Duodenal mucosa (tissue), 2 donors: ENCODE measurements around the gene CYP2W1.

Source experiments
- H3K27ac ChIP-seq: one replicate; pipeline ENCODE4 v1.7.0; 2013; ENCODE audit warnings: low read depth, low read length
- H3K27me3 ChIP-seq, 2 donors: one replicate each; pipeline ENCODE4 v1.7.0; 2013; ENCODE audit warnings: low read length in 2 of 2, control low read depth in 1 of 2; ENCODE audit not compliant: insufficient read depth in 2 of 2, control insufficient read depth in 1 of 2
- H3K36me3 ChIP-seq, 2 donors: one replicate each; pipeline ENCODE4 v1.7.0; 2013; ENCODE audit warnings: low read length in 2 of 2, control low read depth in 1 of 2; ENCODE audit not compliant: insufficient read depth in 2 of 2, control insufficient read depth in 1 of 2
- H3K4me1 ChIP-seq, 2 donors: one replicate each; pipeline ENCODE4 v1.7.0; 2013; ENCODE audit warnings: low read length in 2 of 2, control low read depth in 1 of 2; ENCODE audit not compliant: insufficient read depth in 2 of 2, control insufficient read depth in 1 of 2
- H3K4me3 ChIP-seq, 2 donors: one replicate each; pipeline ENCODE4 v1.7.0; 2013; ENCODE audit warnings: low read length in 2 of 2, low read depth in 1 of 2
- H3K9ac ChIP-seq, 2 donors: one replicate each; pipeline ENCODE4 v1.7.0; 2013; ENCODE audit warnings: low read length in 2 of 2, low read depth in 1 of 2
- H3K9me3 ChIP-seq, 2 donors: one replicate each; pipeline ENCODE4 v1.7.0; 2013; ENCODE audit warnings: low read length in 2 of 2, control low read depth in 1 of 2; ENCODE audit not compliant: control insufficient read depth in 1 of 2

CYP2W1 gene

DNA sequence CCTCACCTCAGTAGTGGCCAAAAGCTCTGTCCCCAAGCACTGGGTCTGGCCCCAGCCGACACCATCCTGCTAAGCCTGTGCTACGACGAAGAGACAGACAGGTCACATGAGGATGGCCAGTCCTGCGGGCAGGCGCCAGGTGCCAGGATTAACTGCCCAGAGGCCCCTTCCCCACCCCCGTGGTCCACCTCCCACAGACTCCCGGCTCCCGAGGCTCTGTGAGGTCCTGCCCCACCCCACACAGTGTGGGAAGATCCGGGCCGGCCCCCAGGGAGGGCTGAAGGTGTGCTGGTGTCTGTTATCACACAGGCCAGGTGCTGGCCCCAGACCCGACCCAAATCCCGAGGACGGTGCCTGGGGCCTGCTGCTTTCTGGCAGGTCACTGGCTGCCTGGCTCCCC lies 27.2 kb downstream of the CYP2W1 start:
- Histone ChIP-seq H3K4me1 (no peaks in the 10 kb centered on the region), H3K9me3 (no peaks in the 10 kb centered on the region), H3K4me3 (no peak overlapping the region), H3K9ac (no peak overlapping the region), H3K36me3 (peaks cover 0 to 13% of the 10 kb centered on the region in 2 donors), H3K27ac (no peak overlapping the region), H3K27me3 (no peaks in the 10 kb centered on the region)

DNA sequence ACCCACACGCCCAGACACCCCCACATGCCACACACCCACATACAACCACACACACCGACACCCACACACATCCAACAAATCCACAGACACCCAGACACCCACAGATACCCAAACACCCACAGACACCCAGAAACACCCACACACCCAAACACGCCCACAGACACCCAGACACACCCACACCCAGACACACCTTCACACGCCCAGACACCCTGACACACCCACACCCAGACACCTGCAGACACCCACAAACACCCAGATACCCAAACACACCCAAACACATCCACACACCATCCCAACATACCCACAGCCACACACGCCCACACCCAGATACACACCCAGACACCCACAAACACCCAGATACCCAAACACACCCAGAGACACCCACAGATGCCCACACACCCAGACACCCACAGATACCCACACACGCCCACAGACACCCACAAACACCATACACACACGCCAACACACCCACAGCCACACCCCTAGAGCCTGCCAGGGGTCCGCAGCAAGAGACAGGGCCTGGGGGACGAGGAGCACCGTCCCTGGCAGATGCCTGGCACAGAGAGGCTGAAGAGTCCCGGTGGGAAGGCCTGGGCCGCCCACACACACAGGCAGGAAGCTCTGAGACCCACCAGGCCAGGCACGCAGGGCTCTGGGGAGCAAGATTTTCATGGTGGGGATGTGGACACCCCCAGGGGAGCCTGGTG lies 28.5 kb downstream of the CYP2W1 start:
- Histone ChIP-seq H3K27me3 (no peaks in the 10 kb centered on the region), H3K9ac (no peak overlapping the region), H3K27ac (no peak overlapping the region)

DNA sequence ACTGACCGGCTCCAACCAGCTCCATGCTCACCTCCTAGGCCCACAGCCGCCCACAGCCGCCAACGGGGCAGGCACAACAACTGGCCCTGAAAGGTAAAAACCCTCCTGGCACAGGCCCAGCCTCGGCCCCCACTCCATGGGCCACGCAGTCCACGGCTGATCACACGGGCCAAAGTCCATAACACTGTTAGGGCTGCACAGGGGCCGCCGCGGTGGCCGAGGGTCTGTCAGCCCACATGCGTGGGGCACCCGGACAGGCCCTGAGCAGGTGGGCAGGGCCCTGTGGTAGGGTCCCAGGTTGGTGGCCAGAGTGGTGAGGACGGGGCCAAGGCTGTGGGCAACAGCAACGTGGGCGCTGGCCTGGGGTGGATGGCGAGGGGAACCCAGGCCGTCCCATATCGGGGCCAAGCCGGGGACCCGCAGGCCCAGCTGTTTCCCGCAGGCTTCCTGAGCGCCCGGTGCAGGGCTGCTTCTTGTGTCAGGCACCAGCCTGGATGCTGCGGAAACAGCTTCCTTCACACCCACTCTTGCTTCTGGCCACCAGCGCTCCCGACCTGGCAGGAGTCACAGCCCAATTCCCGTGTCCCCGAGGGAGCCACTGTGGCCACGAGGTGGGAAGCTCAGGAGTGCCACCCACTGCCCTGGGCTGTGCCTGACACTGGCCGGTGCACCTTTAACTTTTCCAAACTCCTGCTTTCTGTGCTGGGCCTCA lies 29.2 kb downstream of the CYP2W1 start:
- Histone ChIP-seq H3K27me3 (no peaks in the 10 kb centered on the region), H3K27ac (no peak overlapping the region), H3K36me3 (peaks cover 0 to 13% of the 10 kb centered on the region in 2 donors), H3K9ac (no peak overlapping the region), H3K4me1 (no peaks in the 10 kb centered on the region), H3K9me3 (no peaks in the 10 kb centered on the region), H3K4me3 (no peak overlapping the region)

More for the DNA sequence above, 28.5 kb downstream of the CYP2W1 start:
- no peaks in the 10 kb centered on the region for H3K9me3 ChIP-seq
- H3K4me1 ChIP-seq: no peaks in the 10 kb centered on the region
- no peak overlapping the region for H3K4me3 ChIP-seq
- peaks cover 0 to 13% of the 10 kb centered on the region in 2 donors for H3K36me3 ChIP-seq

DNA sequence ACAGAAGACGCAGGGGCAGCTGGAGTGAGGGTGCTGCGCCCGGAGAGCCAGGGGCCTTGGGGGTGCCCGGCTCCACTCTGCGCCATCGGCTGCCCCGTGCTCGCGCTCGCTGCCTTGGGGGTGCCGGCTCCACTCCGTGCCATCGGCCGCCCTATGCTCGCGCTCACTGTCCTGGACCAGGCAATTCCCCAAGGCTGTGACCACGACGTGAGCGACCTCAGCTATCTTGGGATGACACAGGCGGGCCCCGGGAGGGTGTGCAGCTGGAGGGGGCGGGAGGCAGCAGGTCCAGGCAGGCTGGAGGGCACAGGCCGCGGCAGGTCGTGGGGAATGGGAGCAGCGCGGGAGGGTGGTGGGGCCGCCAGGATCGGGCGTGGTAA lies 29.7 kb downstream of the CYP2W1 start:
- H3K9ac ChIP-seq: no peak overlapping the region
- no peak overlapping the region for H3K4me3 ChIP-seq
- no peaks in the 10 kb centered on the region for H3K27me3 ChIP-seq
- no peak overlapping the region for H3K27ac ChIP-seq
- no peaks in the 10 kb centered on the region for H3K4me1 ChIP-seq
- no peaks in the 10 kb centered on the region for H3K9me3 ChIP-seq
- H3K36me3 ChIP-seq: peaks cover 0 to 13% of the 10 kb centered on the region in 2 donors

DNA sequence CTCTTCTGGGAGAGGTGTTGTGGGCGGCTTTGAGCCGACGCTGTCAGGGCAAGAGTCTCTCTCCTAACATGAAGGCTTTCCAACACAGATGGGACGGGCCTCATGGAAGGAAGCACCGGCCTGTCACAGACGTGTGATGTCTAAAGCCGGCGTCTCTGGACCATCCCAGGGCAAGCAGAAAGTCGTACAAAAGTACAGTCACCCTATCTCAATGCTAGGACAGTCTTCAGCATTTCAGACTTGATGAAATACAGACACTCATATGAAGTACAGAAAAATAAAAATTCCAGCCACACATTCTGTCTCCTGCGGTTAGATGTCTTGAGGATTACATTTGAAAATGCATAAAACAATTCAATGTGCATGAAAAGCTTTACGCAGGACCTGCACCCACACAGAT lies 30.6 kb downstream of the CYP2W1 start:
- Histone ChIP-seq H3K36me3 (peaks cover 0 to 15% of the 10 kb centered on the region in 2 donors), H3K27ac (no peak overlapping the region), H3K9me3 (no peaks in the 10 kb centered on the region), H3K9ac (no peak overlapping the region), H3K27me3 (no peaks in the 10 kb centered on the region), H3K4me1 (no peaks in the 10 kb centered on the region), H3K4me3 (no peak overlapping the region)

DNA sequence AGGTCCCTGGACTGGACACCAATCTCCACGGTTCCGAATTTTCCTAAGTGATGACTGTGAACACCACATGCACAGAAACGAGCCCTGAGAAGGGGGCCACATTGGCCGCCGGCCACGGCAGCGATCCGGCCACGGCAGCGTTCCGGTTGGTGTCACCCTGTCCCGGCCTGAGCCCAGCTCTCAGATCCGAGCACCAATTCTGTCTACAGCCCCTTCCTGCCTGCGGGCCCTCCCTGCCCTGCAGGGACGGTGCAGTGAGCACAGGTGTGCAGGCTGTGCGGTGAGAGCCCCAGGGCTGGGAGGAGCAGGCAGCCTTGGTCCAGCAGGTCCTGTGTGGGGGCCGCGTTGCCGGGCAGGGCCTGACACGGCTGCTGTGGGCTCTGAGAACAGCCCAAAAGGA lies 31.7 kb downstream of the CYP2W1 start:
- no peak overlapping the region for H3K9ac ChIP-seq
- peaks cover 0 to 4% of the 10 kb centered on the region in 2 donors for H3K36me3 ChIP-seq
- H3K9me3 ChIP-seq: no peaks in the 10 kb centered on the region
- no peak overlapping the region for H3K27ac ChIP-seq
- no peak overlapping the region for H3K4me3 ChIP-seq
- no peaks in the 10 kb centered on the region for H3K27me3 ChIP-seq
- no peaks in the 10 kb centered on the region for H3K4me1 ChIP-seq

DNA sequence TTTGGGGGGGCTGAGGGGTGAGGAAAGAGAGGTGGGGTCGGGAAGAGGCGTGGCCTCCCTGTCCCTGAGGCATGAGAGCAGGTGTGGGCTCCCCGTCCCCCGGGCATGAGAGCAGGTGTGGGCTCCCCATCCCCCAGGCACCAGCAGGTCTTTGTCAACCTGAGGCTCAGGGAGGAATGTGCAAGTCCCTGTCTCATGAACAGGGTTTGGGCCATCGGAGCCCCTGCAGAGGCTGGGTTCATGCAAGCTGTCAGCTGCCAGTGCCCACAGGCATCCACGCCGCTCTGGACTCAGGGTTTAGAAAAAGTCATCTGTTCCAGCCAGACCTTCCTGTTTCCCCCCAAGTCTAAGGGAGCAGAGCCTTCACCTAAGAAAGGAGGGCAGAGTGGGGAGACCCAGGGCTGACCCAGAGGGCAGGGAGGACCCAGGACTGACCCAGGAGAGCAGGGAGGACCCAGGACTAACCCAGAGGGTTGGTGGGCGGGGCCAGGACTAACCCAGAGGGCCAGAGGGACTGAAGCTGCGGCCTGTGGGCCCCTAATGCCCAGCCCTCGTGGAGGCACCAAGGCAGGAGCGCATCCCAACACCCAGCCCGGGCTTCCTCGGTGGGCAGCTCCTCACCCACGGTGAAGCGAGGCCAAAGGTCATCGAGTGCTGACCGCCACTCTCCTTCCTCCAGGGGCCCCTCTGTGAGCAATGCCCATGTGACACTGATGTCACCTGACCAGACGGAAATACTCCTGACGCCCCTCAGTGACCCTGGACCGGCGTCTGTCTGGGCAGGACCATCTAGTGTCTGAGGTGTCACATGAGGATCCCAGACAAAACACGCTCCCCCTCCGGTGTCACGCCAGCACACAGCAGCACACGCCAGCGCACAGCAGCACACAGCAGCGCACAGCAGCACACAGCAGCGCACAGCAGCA lies 32.5 kb downstream of the CYP2W1 start:
- no peaks in the 10 kb centered on the region for H3K9me3 ChIP-seq
- no peaks in the 10 kb centered on the region for H3K4me1 ChIP-seq
- peaks cover 0 to 2% of the 10 kb centered on the region in 2 donors for H3K36me3 ChIP-seq
- no peak overlapping the region for H3K4me3 ChIP-seq
- H3K27me3 ChIP-seq: no peaks in the 10 kb centered on the region
- H3K9ac ChIP-seq: no peak overlapping the region
- no peak overlapping the region for H3K27ac ChIP-seq

DNA sequence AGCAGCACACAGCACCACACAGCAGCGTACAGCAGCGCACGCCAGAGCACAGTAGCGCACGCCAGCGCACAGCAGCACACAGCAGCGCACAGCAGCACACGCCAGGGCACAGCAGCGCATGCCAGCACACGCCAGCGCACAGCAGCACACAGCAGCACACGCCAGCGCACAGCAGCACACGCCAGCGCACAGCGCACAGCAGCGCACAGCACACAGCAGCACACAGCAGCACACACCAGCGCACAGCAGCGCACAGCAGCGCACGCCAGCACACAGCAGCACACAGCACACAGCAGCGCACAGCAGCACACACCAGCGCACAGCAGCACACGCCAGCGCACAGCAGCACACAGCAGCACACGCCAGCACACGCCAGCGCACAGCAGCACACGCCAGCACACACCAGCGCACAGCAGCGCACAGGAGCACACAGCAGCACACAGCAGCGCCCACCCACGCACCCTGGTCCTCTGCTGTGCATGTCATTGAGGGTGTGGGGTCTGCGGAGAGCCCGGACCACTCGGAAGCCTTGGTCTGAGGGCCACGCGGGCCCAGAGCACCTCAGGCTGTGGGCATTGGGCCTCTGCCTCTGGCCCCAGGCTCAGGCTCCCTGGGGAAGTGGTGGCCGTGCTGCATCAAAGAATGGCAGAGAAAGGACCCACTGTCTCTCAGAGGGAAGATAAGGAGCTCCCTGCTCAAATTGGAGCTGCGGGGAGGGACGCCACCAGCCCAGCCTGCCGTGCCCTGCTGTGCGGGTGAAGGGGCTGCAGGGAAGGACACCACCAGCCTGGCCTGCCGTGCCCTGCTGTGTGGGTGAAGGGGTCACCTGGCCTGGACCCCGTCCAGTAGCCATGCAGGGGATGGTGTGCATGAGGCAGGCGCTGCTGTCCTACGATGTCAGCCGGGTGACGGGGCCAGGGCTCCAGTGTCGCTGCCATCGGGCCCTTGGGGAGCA lies 33.9 kb downstream of the CYP2W1 start:
- Histone ChIP-seq H3K9me3 (no peaks in the 10 kb centered on the region), H3K4me1 (no peaks in the 10 kb centered on the region), H3K36me3 (peaks cover 2 to 9% of the 10 kb centered on the region in 2 donors), H3K27ac (no peak overlapping the region), H3K27me3 (no peaks in the 10 kb centered on the region), H3K9ac (no peak overlapping the region), H3K4me3 (no peak overlapping the region)

DNA sequence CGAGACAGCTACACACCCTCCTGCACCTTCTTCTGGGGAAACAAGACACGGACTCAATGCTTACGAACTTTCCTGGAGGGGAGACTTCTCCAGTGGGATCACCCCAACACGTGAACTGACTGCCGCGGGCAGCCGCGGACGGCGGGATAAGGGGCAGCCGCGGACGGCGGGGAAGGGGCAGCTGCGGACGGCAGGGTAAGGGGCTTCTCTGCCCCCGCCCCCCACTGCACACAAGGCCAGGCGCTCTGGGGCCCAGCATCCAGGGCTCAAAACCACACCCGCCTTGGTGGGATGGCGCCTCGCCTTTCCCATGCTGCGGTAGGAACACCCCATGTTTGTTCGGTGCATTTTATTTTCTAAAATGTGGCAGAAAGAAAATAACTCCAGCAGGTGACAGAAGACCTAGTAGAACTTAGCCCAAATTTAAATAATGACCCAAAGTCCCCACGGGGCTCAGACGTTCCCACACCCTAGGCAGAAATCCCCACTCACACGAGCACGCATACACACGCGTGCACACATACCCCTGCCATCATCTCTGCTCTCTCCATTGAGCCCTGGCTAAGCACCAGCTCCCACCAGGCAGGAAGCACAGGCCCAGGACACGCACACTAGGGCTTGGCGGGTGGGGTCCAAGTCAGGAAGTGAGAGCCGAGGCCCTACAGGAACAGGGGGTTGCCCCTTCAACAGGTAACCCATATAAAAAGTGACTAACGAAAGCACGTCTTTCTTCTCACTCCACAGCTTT lies 34.8 kb downstream of the CYP2W1 start:
- no peaks in the 10 kb centered on the region for H3K9me3 ChIP-seq
- H3K27ac ChIP-seq: no peak overlapping the region
- H3K36me3 ChIP-seq: peaks cover 2 to 9% of the 10 kb centered on the region in 2 donors

More for the DNA sequence above, 34.8 kb downstream of the CYP2W1 start:
- H3K4me3 ChIP-seq: no peak overlapping the region
- no peaks in the 10 kb centered on the region for H3K27me3 ChIP-seq
- no peaks in the 10 kb centered on the region for H3K4me1 ChIP-seq
- H3K9ac ChIP-seq: no peak overlapping the region
